Measurements from ENCODE around the gene IGLL1. TPM values are rescaled to one million over a fixed set of nuclear protein-coding genes. Genes with fewer than 3 reads are reported as not detected.
"Not testable (repeated sequence)": the region's sequence is repeated elsewhere in the genome, so short reads cannot be mapped to it uniquely, and the experiment has no call there.

IGLL1 gene
- total RNA-seq, 1 experiment from 2014 or later, result not detected

DNA sequence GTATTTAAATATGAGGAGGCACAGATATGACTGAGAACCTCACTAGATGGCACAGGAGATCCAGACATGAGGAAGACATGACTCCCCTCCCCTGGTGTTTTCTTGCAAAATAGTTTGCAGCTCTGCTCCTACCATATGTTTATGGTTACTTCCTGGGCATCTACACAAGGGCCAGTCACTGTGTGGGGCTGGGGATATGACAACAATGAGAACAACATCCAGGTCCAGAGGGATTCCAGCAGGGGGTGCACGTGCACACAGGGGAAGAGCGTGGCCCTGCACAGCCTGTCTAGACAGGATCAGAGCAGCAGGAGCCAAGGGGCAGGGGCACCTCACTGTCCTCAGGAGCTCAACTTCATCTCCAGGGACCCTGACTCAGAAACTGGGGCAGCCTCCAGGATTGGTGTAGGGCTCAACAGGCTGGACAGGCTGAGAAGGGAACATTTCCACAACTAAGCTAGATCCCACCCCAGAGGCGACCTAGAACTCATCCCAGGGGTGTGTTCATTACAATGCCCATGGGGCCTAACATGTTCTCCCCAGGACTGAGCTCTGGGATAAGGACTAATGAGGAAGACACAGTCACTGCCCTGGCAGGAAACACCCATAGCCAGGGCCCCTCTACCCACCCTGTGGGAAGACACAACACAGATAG lies 47.4 kb upstream of the IGLL1 start:
- peak; percentile 5 for DNase-seq (ENCODE audit: low read depth, low spot score)
- H3K27ac ChIP-seq (ENCODE audit: low read length); POLR2A ChIA-PET; H3K4me3 ChIP-seq (ENCODE audit: low read depth in 2 of 2, low read length in 2 of 2); CTCF ChIA-PET; H3K9me3 ChIP-seq (ENCODE audit: control insufficient read depth, insufficient read depth, low read depth, low read length); H3K4me1 ChIP-seq (ENCODE audit: control insufficient read depth, insufficient read depth, low read length); BruUV-seq (replicated peaks); H3K36me3 ChIP-seq (ENCODE audit: control insufficient read depth, insufficient read depth, low read length); in situ Hi-C loops (cut with HindIII; ENCODE audit: low pct_unique_long_range_greater_than_20kb, low sequenced_read_pairs); H3K27me3 ChIP-seq (ENCODE audit: control insufficient read depth, insufficient read depth, low read length): not testable (repeated sequence)
- ATAC-seq, result peak; percentile 80
- TF ChIP-seq, protein P1, sequence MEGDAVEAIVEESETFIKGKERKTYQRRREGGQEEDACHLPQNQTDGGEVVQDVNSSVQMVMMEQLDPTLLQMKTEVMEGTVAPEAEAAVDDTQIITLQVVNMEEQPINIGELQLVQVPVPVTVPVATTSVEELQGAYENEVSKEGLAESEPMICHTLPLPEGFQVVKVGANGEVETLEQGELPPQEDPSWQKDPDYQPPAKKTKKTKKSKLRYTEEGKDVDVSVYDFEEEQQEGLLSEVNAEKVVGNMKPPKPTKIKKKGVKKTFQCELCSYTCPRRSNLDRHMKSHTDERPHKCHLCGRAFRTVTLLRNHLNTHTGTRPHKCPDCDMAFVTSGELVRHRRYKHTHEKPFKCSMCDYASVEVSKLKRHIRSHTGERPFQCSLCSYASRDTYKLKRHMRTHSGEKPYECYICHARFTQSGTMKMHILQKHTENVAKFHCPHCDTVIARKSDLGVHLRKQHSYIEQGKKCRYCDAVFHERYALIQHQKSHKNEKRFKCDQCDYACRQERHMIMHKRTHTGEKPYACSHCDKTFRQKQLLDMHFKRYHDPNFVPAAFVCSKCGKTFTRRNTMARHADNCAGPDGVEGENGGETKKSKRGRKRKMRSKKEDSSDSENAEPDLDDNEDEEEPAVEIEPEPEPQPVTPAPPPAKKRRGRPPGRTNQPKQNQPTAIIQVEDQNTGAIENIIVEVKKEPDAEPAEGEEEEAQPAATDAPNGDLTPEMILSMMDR (IDR thresholded peaks at IDR 0.05), result peak; percentile 64
- intact Hi-C loops (cut with micrococcal nuclease; ENCODE audit: unreplicated experiment), result loop anchor here (10.0 kb wide), 1 partner anchor 217 kb away; no protein-coding TSS in a partner anchor

DNA sequence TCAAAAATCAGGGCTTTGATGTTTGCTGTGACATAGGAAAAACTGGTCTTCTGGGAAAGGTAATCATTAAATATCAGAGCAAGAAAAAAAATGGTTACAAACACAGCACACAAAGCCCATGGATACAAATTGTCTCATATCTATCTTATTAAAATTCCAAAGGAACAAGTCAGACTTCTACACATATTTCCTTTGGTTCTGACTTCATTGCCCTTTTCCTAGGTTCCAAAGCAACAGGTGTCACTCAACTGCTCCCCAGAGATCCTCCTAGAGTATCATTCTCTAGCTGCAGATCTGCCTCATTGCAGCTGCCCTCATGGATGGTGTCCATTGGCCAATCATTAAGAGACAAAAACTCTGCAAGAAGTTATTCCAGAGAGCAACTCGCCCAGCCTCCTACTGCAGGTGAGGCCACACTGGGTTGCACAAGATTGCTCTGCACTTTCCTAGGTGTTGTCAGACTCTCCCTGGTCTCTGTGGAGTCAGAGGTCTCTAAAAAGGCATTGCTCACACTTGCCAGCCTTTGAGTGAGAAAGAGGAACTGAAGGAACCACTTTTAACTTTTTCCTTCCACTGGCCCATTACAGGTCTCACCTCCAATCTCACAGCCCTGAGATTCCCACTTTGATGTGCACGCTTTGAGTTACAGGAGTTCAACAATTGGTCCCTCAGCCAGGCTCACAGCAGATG lies 46.3 kb upstream of the IGLL1 start:
- no peak for DNase-seq (ENCODE audit: low read depth, low spot score)
- TF ChIP-seq, protein P1 (IDR thresholded peaks at IDR 0.05), result no peak
- TF ChIP-seq POLR2AphosphoS5 (IDR thresholded peaks at IDR 0.05; ENCODE audit: low read depth, low read length) (no peak), TCF7L2 (IDR thresholded peaks at IDR 0.05; ENCODE audit: low read depth, low read length) (no peak), SIN3A (IDR thresholded peaks at IDR 0.05; ENCODE audit: borderline replicate concordance, insufficient read depth, low read depth, low read length) (no peak)
- TF ChIP-seq, protein P2, sequence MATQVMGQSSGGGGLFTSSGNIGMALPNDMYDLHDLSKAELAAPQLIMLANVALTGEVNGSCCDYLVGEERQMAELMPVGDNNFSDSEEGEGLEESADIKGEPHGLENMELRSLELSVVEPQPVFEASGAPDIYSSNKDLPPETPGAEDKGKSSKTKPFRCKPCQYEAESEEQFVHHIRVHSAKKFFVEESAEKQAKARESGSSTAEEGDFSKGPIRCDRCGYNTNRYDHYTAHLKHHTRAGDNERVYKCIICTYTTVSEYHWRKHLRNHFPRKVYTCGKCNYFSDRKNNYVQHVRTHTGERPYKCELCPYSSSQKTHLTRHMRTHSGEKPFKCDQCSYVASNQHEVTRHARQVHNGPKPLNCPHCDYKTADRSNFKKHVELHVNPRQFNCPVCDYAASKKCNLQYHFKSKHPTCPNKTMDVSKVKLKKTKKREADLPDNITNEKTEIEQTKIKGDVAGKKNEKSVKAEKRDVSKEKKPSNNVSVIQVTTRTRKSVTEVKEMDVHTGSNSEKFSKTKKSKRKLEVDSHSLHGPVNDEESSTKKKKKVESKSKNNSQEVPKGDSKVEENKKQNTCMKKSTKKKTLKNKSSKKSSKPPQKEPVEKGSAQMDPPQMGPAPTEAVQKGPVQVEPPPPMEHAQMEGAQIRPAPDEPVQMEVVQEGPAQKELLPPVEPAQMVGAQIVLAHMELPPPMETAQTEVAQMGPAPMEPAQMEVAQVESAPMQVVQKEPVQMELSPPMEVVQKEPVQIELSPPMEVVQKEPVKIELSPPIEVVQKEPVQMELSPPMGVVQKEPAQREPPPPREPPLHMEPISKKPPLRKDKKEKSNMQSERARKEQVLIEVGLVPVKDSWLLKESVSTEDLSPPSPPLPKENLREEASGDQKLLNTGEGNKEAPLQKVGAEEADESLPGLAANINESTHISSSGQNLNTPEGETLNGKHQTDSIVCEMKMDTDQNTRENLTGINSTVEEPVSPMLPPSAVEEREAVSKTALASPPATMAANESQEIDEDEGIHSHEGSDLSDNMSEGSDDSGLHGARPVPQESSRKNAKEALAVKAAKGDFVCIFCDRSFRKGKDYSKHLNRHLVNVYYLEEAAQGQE (IDR thresholded peaks at IDR 0.05; ENCODE audit: insufficient read depth in 1 of 2, low read depth in 2 of 2, low read length in 1 of 2), result no peak
- Histone ChIP-seq H3K4me1 (ENCODE audit: control insufficient read depth, insufficient read depth, low read length) (no peaks in the 10 kb centered on the region), H3K9me3 (ENCODE audit: control insufficient read depth, insufficient read depth, low read depth, low read length) (no peaks in the 10 kb centered on the region), H3K27me3 (ENCODE audit: control insufficient read depth, insufficient read depth, low read length) (no peaks in the 10 kb centered on the region), H3K36me3 (ENCODE audit: control insufficient read depth, insufficient read depth, low read length) (no peaks in the 10 kb centered on the region), H3K27ac (ENCODE audit: low read length) (no peak overlapping the region), H3K4me3 (ENCODE audit: low read depth in 2 of 2, low read length in 2 of 2) (no peak overlapping the region)
- POLR2A ChIA-PET, result no interaction called here
- CTCF ChIA-PET, result no interaction called here
- in situ Hi-C loops (cut with HindIII; ENCODE audit: low pct_unique_long_range_greater_than_20kb, low sequenced_read_pairs) (no loop called here), intact Hi-C loops (cut with micrococcal nuclease; ENCODE audit: unreplicated experiment) (loop anchor here (10.0 kb wide), 1 partner anchor 218 kb away; no protein-coding TSS in a partner anchor)
- no TSS peak for BruUV-seq (replicated peaks)
- no peak for ATAC-seq

Data from Panc1 (cell line).